Measurements from ENCODE around the gene SATB1. TPM values are rescaled to one million over a fixed set of nuclear protein-coding genes. Genes with fewer than 3 reads are reported as not detected.
A peak's percentile ranks its signal among the peaks of the same experiment; 100 is the strongest.

Gene SATB1
- total and polyA plus RNA-seq, 2 of the 8 experiments (the other 6 are each of a cell fraction or from before 2014, with no cell fraction given): 18.8 to 28.0 TPM

DNA sequence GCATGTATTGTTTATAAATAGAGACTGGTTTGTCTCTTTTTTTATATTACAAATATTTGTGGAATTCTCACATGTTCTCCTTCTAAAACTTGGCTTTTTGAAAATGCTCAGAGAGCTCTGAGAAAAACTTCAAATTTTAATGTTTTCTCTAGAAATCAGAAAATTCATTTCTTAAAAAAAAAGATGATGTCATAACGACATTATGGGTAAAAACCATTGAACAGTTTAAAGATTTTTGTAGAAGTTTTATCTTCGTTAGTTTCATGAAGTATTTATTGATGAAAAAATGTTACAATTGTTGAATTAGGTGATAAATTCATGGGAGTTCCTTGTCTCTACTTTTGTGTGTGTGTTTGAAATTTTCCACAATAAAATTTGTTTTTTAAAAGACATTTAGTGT lies 81.3 kb downstream of the SATB1 start:
- ChIA-PET POLR2A (ENCODE audit: partially characterized antibody) (no interaction called here), CTCF (ENCODE audit: partially characterized antibody) (no interaction called here)
- Histone ChIP-seq H3K14ac (ENCODE audit: insufficient read length) (no peak overlapping the region), H3K23ac (ENCODE audit: insufficient read length) (no peak overlapping the region), H3K23me2 (ENCODE audit: low read depth, low read length) (no peaks in the 10 kb centered on the region; the same call in 1 of the 2 replicates), H3K9ac (replicated peaks in 1 of 4; ENCODE audit: extremely low read depth in 1 of 4, low read depth in 3 of 4, low read length in 3 of 4) (no peak overlapping the region), H3K79me2 (ENCODE audit: control insufficient read depth in 1 of 2, insufficient read depth in 2 of 2, low read length in 2 of 2) (no peaks in the 10 kb centered on the region), H3K4ac (replicated peaks; ENCODE audit: insufficient read length, low read depth, low read length) (no peak overlapping the region), H2BK20ac (ENCODE audit: low read length) (no peak overlapping the region), H4K91ac (replicated peaks; ENCODE audit: insufficient read length, low read length) (no peak overlapping the region), H3K27ac (ENCODE audit: low read depth, low read length) (no peak overlapping the region), H4K20me1 (replicated peaks in 1 of 2; ENCODE audit: control insufficient read depth in 1 of 2, insufficient read depth in 2 of 2, low read length in 2 of 2) (no peaks in the 10 kb centered on the region), H4K5ac (ENCODE audit: insufficient read length, low read depth, low read length) (peak overlapping the region; percentile 77), H3K18ac (ENCODE audit: extremely low read depth, low read length) (no peak overlapping the region), H3K79me1 (ENCODE audit: low read depth, low read length) (no peaks in the 10 kb centered on the region), H2BK15ac (ENCODE audit: low read length) (no peak overlapping the region), H2BK5ac (ENCODE audit: low read depth, low read length) (no peak overlapping the region), H3K4me1 (replicated peaks in 1 of 4; ENCODE audit: control insufficient read depth in 3 of 4, insufficient read depth in 4 of 4, low read length in 3 of 4) (peaks cover 0 to 38% (median 4%) of the 10 kb centered on the region in 4 experiments; a peak in 3 of 7 replicates), H2BK12ac (ENCODE audit: low read depth, low read length) (no peak overlapping the region), H2BK120ac (replicated peaks; ENCODE audit: low read depth, low read length) (no peak overlapping the region), H3K36me3 (ENCODE audit: control insufficient read depth in 2 of 4, insufficient read depth in 4 of 4, low read length in 3 of 4) (peaks cover 0 to 2% (median 0%) of the 10 kb centered on the region in 4 experiments; a peak in 1 of 8 replicates), H3K56ac (replicated peaks; ENCODE audit: insufficient read length, low read depth, low read length) (no peak overlapping the region), H4K8ac (ENCODE audit: extremely low read depth, insufficient read depth, low read length) (no peak overlapping the region), H3K4me3 (ENCODE audit: extremely low read depth in 1 of 4, insufficient read depth in 2 of 4, low read depth in 3 of 4, low read length in 4 of 4) (no peak overlapping the region; a peak in 1 of 8 replicates), H3K4me2 (ENCODE audit: insufficient read depth in 1 of 2, low read depth in 2 of 2, low read length in 2 of 2) (peak overlapping the region in 1 of 2 experiments; percentile 67; a peak in 1 of 4 replicates), H3K9me3 (ENCODE audit: insufficient read depth in 2 of 2, low read depth in 1 of 2, low read length in 1 of 2) (no peaks in the 10 kb centered on the region), H2AFZ (ENCODE audit: low read length) (no peak overlapping the region), H3K27me3 (replicated peaks in 1 of 4; ENCODE audit: control insufficient read depth in 3 of 4, extremely low read depth in 1 of 4, insufficient read depth in 3 of 4, low read length in 3 of 4) (no peaks in the 10 kb centered on the region), H2AK5ac (ENCODE audit: low read depth, low read length) (no peak overlapping the region)
- no peak for FAIRE-seq
- TF ChIP-seq ZNF274 (IDR thresholded peaks at IDR 0.05; ENCODE audit: borderline replicate concordance, extremely low read depth, low read length) (no peak), GABPA (IDR thresholded peaks at IDR 0.05; ENCODE audit: borderline replicate concordance, insufficient read depth, low read length) (no peak), RAD21 (IDR thresholded peaks at IDR 0.05 in 1 of 2, conservative IDR thresholded peaks at IDR 0.05 in 1 of 2; ENCODE audit: low read depth in 2 of 2, low read length in 2 of 2) (no peak), MAFK (IDR thresholded peaks at IDR 0.05; ENCODE audit: low read depth, low read length) (no peak), HDAC2 (IDR thresholded peaks at IDR 0.05; ENCODE audit: borderline replicate concordance in 1 of 2, low read depth in 2 of 2, low read length in 2 of 2) (no peak), RBBP5 (IDR thresholded peaks at IDR 0.05; ENCODE audit: borderline replicate concordance, low read depth, low read length) (no peak), TAF7 (optimal IDR thresholded peaks at IDR 0.05; ENCODE audit: borderline replicate concordance, low read depth, low read length) (no peak), RNF2 (IDR thresholded peaks at IDR 0.05; ENCODE audit: borderline replicate concordance, low read depth, low read length, missing control alignments, poor library complexity, severe bottlenecking) (no peak)
- TF ChIP-seq, protein P1, sequence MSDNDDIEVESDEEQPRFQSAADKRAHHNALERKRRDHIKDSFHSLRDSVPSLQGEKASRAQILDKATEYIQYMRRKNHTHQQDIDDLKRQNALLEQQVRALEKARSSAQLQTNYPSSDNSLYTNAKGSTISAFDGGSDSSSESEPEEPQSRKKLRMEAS (IDR thresholded peaks at IDR 0.05): no peak
- DNase-seq (ENCODE audit: low read depth in 1 of 2, low spot score in 2 of 2): no peak
- WGBS, 2 experiments (ENCODE audit: extremely low coverage in 1 of 2, insufficient coverage in 1 of 2, insufficient read length in 1 of 2, insufficient replicate concordance in 2 of 2, low coverage in 1 of 2, low lambda C conversion rate in 2 of 2, missing lambda C conversion rate in 1 of 2): 10% methylated on average over 2 of the region's 2 CpGs; no CpG with 5 or more reads in 1 of the 2 experiments

Data from H1 (cell line).